ENCODE results near the gene NPY4R.
"Not testable (repeated sequence)": the region's sequence is repeated elsewhere in the genome, so short reads cannot be mapped to it uniquely, and the experiment has no call there.

DNA sequence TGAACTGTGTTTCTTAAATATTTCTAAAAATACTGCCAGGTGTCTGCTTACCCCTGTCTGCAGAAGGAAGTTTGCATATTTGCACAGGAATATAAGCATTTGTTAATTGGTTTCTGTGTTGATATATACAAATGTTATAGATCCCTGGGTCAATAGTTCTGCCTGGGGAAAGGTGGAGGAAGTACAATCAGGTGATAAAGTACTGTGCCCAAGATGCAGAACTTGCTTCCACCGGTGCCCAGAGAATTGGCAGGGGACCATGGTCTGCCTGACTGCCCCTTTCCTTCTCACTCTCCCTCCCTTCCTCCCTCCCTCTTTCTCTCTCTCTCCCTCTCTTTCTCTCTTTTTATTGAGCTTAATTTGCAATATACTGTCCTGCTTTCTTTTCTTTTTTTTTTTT, 22.3 kb downstream of the NPY4R start:
- TF ChIP-seq EZH2phosphoT487 (IDR thresholded peaks at IDR 0.05; ENCODE audit: insufficient read depth, low read depth); EZH2 (IDR thresholded peaks at IDR 0.05; ENCODE audit: insufficient read depth, poor library complexity, severe bottlenecking): not testable (repeated sequence)

All from GM23248 (cell line).